T-helper 2 cell treated with Interferon-gamma antibody and Interleukin-4, amounts not matched to agents 100 ng/mL and 5 ng/mL, for 36 hours (primary cell): ENCODE measurements around the gene GCNA. TPM values are rescaled to one million over a fixed set of nuclear protein-coding genes. Genes with fewer than 3 reads are reported as not detected.

Source experiments
- intact Hi-C: fragments of 100-400 bp; cut with micrococcal nuclease; formaldehyde crosslinking; loops from one replicate; pipeline ENCODE4 v1.15.1; 2023
- total RNA-seq: library from RNA; stranded (reverse); gene quantifications from 2 replicates; pipeline ENCODE4 v1.2.3, GENCODE V29; 2022

The GCNA gene
- 3.6 and 4.3 TPM in 2 replicates for total RNA-seq

GRCh38 chrX:71578253-71579135 is at the start of gene GCNA:
Gene GCNA (plus strand): TSS chrX:71578437. CDS start chrX:71580822, 2,385 bp downstream.
- intact Hi-C loops = loop anchor here (5.0 kb wide), 1 partner anchor 74 kb away; no protein-coding TSS in a partner anchor

GRCh38 chrX:71532078-71532752 is 46.0 kb upstream of the GCNA start:
- intact Hi-C loops = loop anchor here (1.0 to 5.0 kb wide), 5 partner anchors 17 to 350 kb away; partner anchors contain the start of genes CXCR3 and NONO

- intact Hi-C loops = loop anchor here (1.0 to 5.0 kb wide), 5 partner anchors 18 to 351 kb away; partner anchors contain the start of genes CXCR3 and NONO
Observed at GRCh38 chrX:71532753-71533425, 45.3 kb upstream of the GCNA start, which contains the start of gene OGT. Gene OGT (plus strand): TSS chrX:71533104. CDS start chrX:71533300, 196 bp downstream.

GRCh38 chrX:71533516-71533850 is 44.8 kb upstream of the GCNA start:
- intact Hi-C loops = loop anchor here (2.0 to 5.0 kb wide), 4 partner anchors 19 to 351 kb away; partner anchors contain the start of gene CXCR3

GRCh38 chrX:71533851-71534561 is 44.2 kb upstream of the GCNA start:
- intact Hi-C loops = loop anchor here (1.0 to 5.0 kb wide), 6 partner anchors 19 to 423 kb away; partner anchors contain the start of genes CXCR3, IL2RG and TAF1

GRCh38 chrX:71534773-71535544 is 43.3 kb upstream of the GCNA start:
- intact Hi-C loops = loop anchor here (1.0 to 5.0 kb wide), 4 partner anchors 82 to 424 kb away; partner anchors contain the start of genes CXCR3, IL2RG and TAF1

GRCh38 chrX:71536285-71536684 is 42.0 kb upstream of the GCNA start:
- intact Hi-C loops = loop anchor here (1.0 kb wide), 1 partner anchor 116 kb away; no protein-coding TSS in a partner anchor

- intact Hi-C loops = no loop called here
Observed at GRCh38 chrX:71537743-71538142, 40.5 kb upstream of the GCNA start.

GRCh38 chrX:71540801-71541200 is 37.4 kb upstream of the GCNA start:
- intact Hi-C loops = no loop called here

- intact Hi-C loops = no loop called here
Observed at GRCh38 chrX:71541210-71542022, 36.8 kb upstream of the GCNA start.

- intact Hi-C loops = no loop called here
Observed at GRCh38 chrX:71542411-71542810, 35.8 kb upstream of the GCNA start.

GRCh38 chrX:71542825-71543224 is 35.4 kb upstream of the GCNA start:
- intact Hi-C loops = no loop called here

GRCh38 chrX:71543316-71543715 is 34.9 kb upstream of the GCNA start:
- intact Hi-C loops = no loop called here

GRCh38 chrX:71545364-71545763 is 32.9 kb upstream of the GCNA start:
- intact Hi-C loops = loop anchor here (5.0 kb wide), 1 partner anchor 72 kb away; the partner anchor contains the start of gene CXCR3

GRCh38 chrX:71546879-71547278 is 31.4 kb upstream of the GCNA start:
- intact Hi-C loops = loop anchor here (5.0 kb wide), 1 partner anchor 70 kb away; the partner anchor contains the start of gene CXCR3

- intact Hi-C loops = loop anchor here (5.0 kb wide), 1 partner anchor 70 kb away; the partner anchor contains the start of gene CXCR3
Observed at GRCh38 chrX:71547339-71547738, 30.9 kb upstream of the GCNA start.

- intact Hi-C loops = loop anchor here (5.0 kb wide), 1 partner anchor 67 kb away; the partner anchor contains the start of gene CXCR3
Observed at GRCh38 chrX:71549986-71550385, 28.3 kb upstream of the GCNA start.

GRCh38 chrX:71550578-71550977 is 27.7 kb upstream of the GCNA start:
- intact Hi-C loops = no loop called here

- intact Hi-C loops = no loop called here
Observed at GRCh38 chrX:71556036-71556435, 22.2 kb upstream of the GCNA start.
